GM21367 (cell line): ENCODE data around the gene GSTK1.

Experiments used
- ATAC-seq: cut with Tn5 transposase; IDR thresholded peaks from one replicate; pipeline ENCODE4 v1.9.1; 2021; ENCODE audit not compliant: unreplicated experiment

The GSTK1 gene

GRCh38 chr7:143295870-143296269, 32.6 kb downstream of the GSTK1 start:
- ATAC-seq: no peak

GRCh38 chr7:143296686-143297085, 33.4 kb downstream of the GSTK1 start:
- ATAC-seq: no peak

- ATAC-seq: no peak
These were observed 36.1 kb downstream of the GSTK1 start for GRCh38 chr7:143299346-143299745.

GRCh38 chr7:143299840-143300239, 36.6 kb downstream of the GSTK1 start:
- ATAC-seq: no peak

- no peak for ATAC-seq
These were observed 38.0 kb downstream of the GSTK1 start for GRCh38 chr7:143300959-143301935.

GRCh38 chr7:143303733-143304132, 40.5 kb downstream of the GSTK1 start:
- no peak for ATAC-seq

- no peak for ATAC-seq
These were observed 41.7 kb downstream of the GSTK1 start for GRCh38 chr7:143304938-143305337.

- ATAC-seq: no peak
These were observed 42.3 kb downstream of the GSTK1 start for GRCh38 chr7:143305423-143306070.

- ATAC-seq: no peak
These were observed 45.4 kb downstream of the GSTK1 start for GRCh38 chr7:143308632-143309031.

- ATAC-seq: no peak
These were observed 50.9 kb downstream of the GSTK1 start for GRCh38 chr7:143314127-143314526.

- no peak for ATAC-seq
These were observed 52.5 kb downstream of the GSTK1 start, which contains the start of gene CLCN1 for GRCh38 chr7:143315776-143316175. Gene CLCN1, plus strand, starts transcription at chr7:143316111. Its CDS starts 102 bp downstream, at chr7:143316213.

GRCh38 chr7:143316492-143316891, 53.3 kb downstream of the GSTK1 start:
- no peak for ATAC-seq

GRCh38 chr7:143318661-143319060, 55.4 kb downstream of the GSTK1 start:
- no peak for ATAC-seq
